H1 (cell line): Measurements from ENCODE around the gene CCN6. TPM values are rescaled to one million over a fixed set of nuclear protein-coding genes. Genes with fewer than 3 reads are reported as not detected.

Source experiments
- CTCF ChIA-PET: fragments of 300-600 bp; sonication (Branson Sonifier 250); formaldehyde crosslinking; loops from one replicate; lab custom pipeline; 2021; ENCODE audit not compliant: partially characterized antibody; lab: Charles Lee
- POLR2A ChIA-PET: fragments of 300-600 bp; sonication (Branson Sonifier 250); formaldehyde crosslinking; loops from one replicate; lab custom pipeline; 2021; ENCODE audit warnings: inconsistent platforms; ENCODE audit not compliant: partially characterized antibody; lab: Charles Lee
- DNase-seq, 2 experiments: peaks; one replicate each; pipeline versions ENCODE4 v3.0.0 to v3.0.0-alpha.2; 2010 to 2022; ENCODE audit warnings: low spot score in 2 of 2, low read depth in 1 of 2, mixed read lengths in 1 of 2
- FAIRE-seq: peaks from 2 replicates; lab custom pipeline; 2011; peaks lifted over from hg19 to GRCh38; lab: Jason Lieb, UNC
- H2AFZ ChIP-seq: 2 replicates; pipeline ENCODE4 v1.8.1; 2012; ENCODE audit warnings: low read length, inconsistent platforms
- H2AK5ac ChIP-seq: 2 replicates; pipeline ENCODE4 v1.6.1; 2013; ENCODE audit warnings: low read depth, low read length
- H2BK120ac ChIP-seq: replicated peaks from 2 replicates; pipeline ENCODE3; 2013; ENCODE audit warnings: low read depth, low read length, inconsistent platforms
- H2BK12ac ChIP-seq: 2 replicates; pipeline ENCODE4 v1.6.1; 2013; ENCODE audit warnings: low read depth, low read length
- H2BK15ac ChIP-seq: 2 replicates; pipeline ENCODE4 v1.6.1; 2013; ENCODE audit warnings: low read length
- H2BK20ac ChIP-seq: 2 replicates; pipeline ENCODE4 v1.6.1; 2013; ENCODE audit warnings: low read length
- H2BK5ac ChIP-seq: 2 replicates; pipeline ENCODE4 v1.6.1; 2013; ENCODE audit warnings: low read depth, low read length
- H3K14ac ChIP-seq: 2 replicates; pipeline ENCODE4 v1.6.1; 2013; ENCODE audit warnings: inconsistent platforms; ENCODE audit not compliant: insufficient read length
- H3K18ac ChIP-seq: 2 replicates; pipeline ENCODE4 v1.6.1; 2013; ENCODE audit warnings: low read length; ENCODE audit errors: extremely low read depth
- H3K23ac ChIP-seq: 2 replicates; pipeline ENCODE4 v1.6.1; 2013; ENCODE audit warnings: inconsistent platforms; ENCODE audit not compliant: insufficient read length
- H3K23me2 ChIP-seq: 2 replicates; pipeline ENCODE4 v1.6.1; 2013; ENCODE audit warnings: low read depth, low read length
- H3K27ac ChIP-seq: 2 replicates; pipeline ENCODE4 v1.6.1; 2011; ENCODE audit warnings: low read depth, low read length, inconsistent platforms
- H3K27me3 ChIP-seq, 4 experiments: replicated peaks in 1 of 4; 1 replicate in 1 of 4; 2 replicates in 3 of 4; pipeline versions ENCODE4 v1.6.1 to v1.8.1; 2011 to 2013; ENCODE audit warnings: low read length in 3 of 4, mild to moderate bottlenecking in 3 of 4, inconsistent platforms in 2 of 4, mixed read lengths in 2 of 4, moderate library complexity in 1 of 4; ENCODE audit not compliant: control insufficient read depth in 3 of 4, insufficient read depth in 3 of 4; ENCODE audit errors: extremely low read depth in 1 of 4
- H3K36me3 ChIP-seq, 4 experiments: 2 replicates each; pipeline versions ENCODE4 v1.6.1 to v1.8.1; 2011 to 2013; ENCODE audit warnings: mild to moderate bottlenecking in 4 of 4, low read length in 3 of 4, moderate library complexity in 2 of 4, control low read depth in 1 of 4, inconsistent platforms in 1 of 4; ENCODE audit not compliant: insufficient read depth in 4 of 4, control insufficient read depth in 2 of 4
- H3K4ac ChIP-seq: replicated peaks from 2 replicates; pipeline ENCODE3; 2013; ENCODE audit warnings: low read length, low read depth, mixed read lengths, inconsistent platforms; ENCODE audit not compliant: insufficient read length
- H3K4me1 ChIP-seq, 4 experiments: replicated peaks in 1 of 4; 1 replicate in 1 of 4; 2 replicates in 3 of 4; pipeline versions ENCODE4 v1.6.1 to v1.8.1; 2011 to 2013; ENCODE audit warnings: low read length in 3 of 4, inconsistent platforms in 2 of 4, mixed read lengths in 1 of 4; ENCODE audit not compliant: insufficient read depth in 4 of 4, control insufficient read depth in 3 of 4
- H3K4me2 ChIP-seq, 2 experiments: 2 replicates each; pipeline versions ENCODE4 v1.6.1 to v1.8.1; 2011 to 2013; ENCODE audit warnings: low read depth in 2 of 2, low read length in 2 of 2, control low read depth in 1 of 2, inconsistent platforms in 1 of 2, mild to moderate bottlenecking in 1 of 2; ENCODE audit not compliant: insufficient read depth in 1 of 2
- H3K4me3 ChIP-seq, 4 experiments: fragments of 200-600, 300-600 bp in 1 of 4; sonication (generic), shearing (Covaris generic), sonication (Bioruptor Twin) in 1 of 4; 2 replicates each; pipeline versions ENCODE4 v1.5.1 to v1.8.1; 2011 to 2016; ENCODE audit warnings: low read length in 4 of 4, low read depth in 3 of 4, control low read depth in 2 of 4, inconsistent platforms in 2 of 4, mild to moderate bottlenecking in 2 of 4, mixed read lengths in 1 of 4, moderate library complexity in 1 of 4; ENCODE audit not compliant: insufficient read depth in 2 of 4; ENCODE audit errors: extremely low read depth in 1 of 4
- H3K56ac ChIP-seq: replicated peaks from 2 replicates; pipeline ENCODE3; 2013; ENCODE audit warnings: low read depth, mild to moderate bottlenecking, mixed read lengths, low read length, inconsistent platforms; ENCODE audit not compliant: insufficient read length
- H3K79me1 ChIP-seq: 2 replicates; pipeline ENCODE4 v1.6.1; 2013; ENCODE audit warnings: low read depth, low read length, control low read depth
- H3K79me2 ChIP-seq, 2 experiments: 2 replicates each; pipeline versions ENCODE4 v1.6.1 to v1.8.1; 2012 to 2013; ENCODE audit warnings: low read length in 2 of 2, mild to moderate bottlenecking in 2 of 2, inconsistent platforms in 1 of 2; ENCODE audit not compliant: insufficient read depth in 2 of 2, control insufficient read depth in 1 of 2
- H3K9ac ChIP-seq, 4 experiments: replicated peaks in 1 of 4; 1 replicate in 1 of 4; 2 replicates in 3 of 4; pipeline versions ENCODE4 v1.6.1 to v1.8.1; 2011 to 2013; ENCODE audit warnings: low read depth in 3 of 4, low read length in 3 of 4, control low read depth in 2 of 4, mild to moderate bottlenecking in 2 of 4, moderate library complexity in 2 of 4, inconsistent platforms in 1 of 4; ENCODE audit errors: extremely low read depth in 1 of 4
- H3K9me3 ChIP-seq, 2 experiments: 2 replicates each; pipeline versions ENCODE4 v1.6.1 to v1.8.1; 2012 to 2013; ENCODE audit warnings: mild to moderate bottlenecking in 2 of 2, moderate library complexity in 2 of 2, control low read depth in 1 of 2, inconsistent platforms in 1 of 2, low read depth in 1 of 2, low read length in 1 of 2, mixed read lengths in 1 of 2; ENCODE audit not compliant: insufficient read depth in 2 of 2
- H4K20me1 ChIP-seq, 2 experiments: replicated peaks in 1 of 2; 2 replicates each; pipeline versions ENCODE3 to v1.8.1; 2011 to 2013; ENCODE audit warnings: inconsistent platforms in 2 of 2, low read length in 2 of 2, mild to moderate bottlenecking in 1 of 2; ENCODE audit not compliant: insufficient read depth in 2 of 2, control insufficient read depth in 1 of 2
- H4K5ac ChIP-seq: 2 replicates; pipeline ENCODE4 v1.6.1; 2013; ENCODE audit warnings: low read length, low read depth, mixed read lengths, inconsistent platforms; ENCODE audit not compliant: insufficient read length
- H4K8ac ChIP-seq: 2 replicates; pipeline ENCODE4 v1.8.0; 2013; ENCODE audit warnings: mild to moderate bottlenecking, moderate library complexity, low read length, inconsistent platforms; ENCODE audit not compliant: insufficient read depth; ENCODE audit errors: extremely low read depth
- H4K91ac ChIP-seq: replicated peaks from 2 replicates; pipeline ENCODE3; 2013; ENCODE audit warnings: low read length, mixed read lengths, inconsistent platforms; ENCODE audit not compliant: insufficient read length
- CBX8 ChIP-seq: fragments of 300-800, 300-1000 bp; sonication (generic); IDR thresholded peaks from 2 replicates; pipeline ENCODE4 v1.7.1; 2016; ENCODE audit warnings: low read depth, low read length, borderline replicate concordance
- CTBP2 ChIP-seq: IDR thresholded peaks from 2 replicates; pipeline ENCODE4 v1.7.0; 2011; ENCODE audit warnings: borderline replicate concordance, mild to moderate bottlenecking, moderate library complexity, mixed read lengths, low read length; ENCODE audit not compliant: insufficient read depth, insufficient read length
- WGBS, 2 experiments: shearing (Covaris generic) in 1 of 2; methylation state at CpG; one replicate each; pipeline versions ENCODE4 v1.1.6 to v1.1.7; 2013 to 2015; ENCODE audit warnings: low lambda C conversion rate in 2 of 2, mixed read lengths in 2 of 2, inconsistent platforms in 1 of 2, low coverage in 1 of 2, missing lambda C conversion rate in 1 of 2; ENCODE audit not compliant: insufficient replicate concordance in 2 of 2, insufficient coverage in 1 of 2, insufficient read length in 1 of 2; ENCODE audit errors: extremely low coverage in 1 of 2, missing lambda C conversion rate in 1 of 2; 5-methylcytosine and 5-hydroxymethylcytosine counted together
- polyA plus RNA-seq, 7 experiments: library from polyadenylated mRNA; depleted of rRNA in 3 of 7; stranded (reverse) in 5 of 7; unstranded in 2 of 7; fragments of >200 nt in 5 of 7; fragments of 200-250 nt in 2 of 7; gene quantifications; 1 replicate in 5 of 7; 2 replicates in 1 of 7; 4 replicates in 1 of 7; pipeline versions ENCODE4 v1.2.1 to v1.2.3, GENCODE V29; 2011 to 2013; ENCODE audit warnings: missing spikeins in 2 of 7, mixed read lengths in 2 of 7
- total RNA-seq: library from RNA; stranded (reverse); fragmentation: NEBNext Ultra II Directional; extraction: Animal tissue kit (Norgen Biotek cat#: 25700); gene quantifications from 2 replicates; pipeline ENCODE4 v1.2.1, GENCODE V29; 2021

CCN6 gene
- total and polyA plus RNA-seq, 2 of the 8 experiments (the other 6 are each of a cell fraction or from before 2014, with no cell fraction given), result not detected

- H2BK120ac ChIP-seq, result no peak overlapping the region
- H3K18ac ChIP-seq, result no peak overlapping the region
- H3K27me3 ChIP-seq, result no peaks in the 10 kb centered on the region
- no peaks in the 10 kb centered on the region for H3K79me2 ChIP-seq
- DNase-seq (no peak), FAIRE-seq (no peak)
- H3K23ac ChIP-seq, result no peak overlapping the region
- no peak overlapping the region for H3K4ac ChIP-seq
- H3K23me2 ChIP-seq, result no peaks in the 10 kb centered on the region
- H3K79me1 ChIP-seq, result no peaks in the 10 kb centered on the region
- H3K9me3 ChIP-seq, result no peaks in the 10 kb centered on the region
- H3K9ac ChIP-seq, result no peak overlapping the region
- no peak overlapping the region for H3K56ac ChIP-seq
- H3K27ac ChIP-seq, result no peak overlapping the region
- no peaks in the 10 kb centered on the region for H3K36me3 ChIP-seq
- H3K14ac ChIP-seq, result no peak overlapping the region
- no peak overlapping the region for H2BK12ac ChIP-seq
- ChIA-PET CTCF (interaction anchor here (0.5 to 2.8 kb wide), 15 partner anchors 9 to 754 kb away, joined by 3 to 18 read pairs (median 5); no protein-coding TSS in a partner anchor), POLR2A (interaction anchor here (0.7 kb wide), 1 partner anchor 75 kb away, joined by 3 read pairs; no protein-coding TSS in a partner anchor)
- H4K8ac ChIP-seq, result no peak overlapping the region
- H3K4me2 ChIP-seq, result no peak overlapping the region
- no peak overlapping the region for H2BK5ac ChIP-seq
- H2BK15ac ChIP-seq, result no peak overlapping the region
- H2AK5ac ChIP-seq, result no peak overlapping the region
- no peaks in the 10 kb centered on the region for H4K20me1 ChIP-seq
- H2AFZ ChIP-seq, result no peak overlapping the region
- no peak for TF ChIP-seq CBX8
- TF ChIP-seq CTBP2, result no peak
- no peak overlapping the region for H4K5ac ChIP-seq
- H3K4me1 ChIP-seq, result no peaks in the 10 kb centered on the region
- 87% methylated on average over 4 of the region's 4 CpGs; no CpG with 5 or more reads in 1 of the 2 experiments for WGBS, 2 experiments
- no peak overlapping the region for H2BK20ac ChIP-seq
- H4K91ac ChIP-seq, result no peak overlapping the region
- H3K4me3 ChIP-seq, result no peak overlapping the region
Observed at GRCh38 chr6:112008482-112008881, 45.4 kb upstream of the CCN6 start.
